HepG2 (cell line): Measurements from ENCODE around the gene FKBP10. TPM values are rescaled to one million over a fixed set of nuclear protein-coding genes. Genes with fewer than 3 reads are reported as not detected.
A peak's percentile ranks its signal among the peaks of the same experiment; 100 is the strongest.

ENCODE experiments used
- AKAP8 ChIP-seq: sonication (generic); formaldehyde crosslinking; IDR thresholded peaks from 2 replicates; pipeline ENCODE4 v1.5.1; 2020; ENCODE audit warnings: mild to moderate bottlenecking, missing genetic modification reagents
- IRF2 ChIP-seq: IDR thresholded peaks from 2 replicates; pipeline ENCODE4 v1.6.1; 2018; ENCODE audit warnings: missing genetic modification reagents, missing compliant biosample characterization
- MAZ ChIP-seq, 2 experiments: sonication (generic) in 1 of 2; formaldehyde crosslinking in 1 of 2; IDR thresholded peaks; 2 replicates each; pipeline versions ENCODE4 v1.5.0 to v1.6.1; 2012 to 2020; ENCODE audit warnings: low read depth in 2 of 2, mild to moderate bottlenecking in 2 of 2, borderline replicate concordance in 1 of 2, improper control_type of control experiment in 1 of 2, low read length in 1 of 2, missing genetic modification reagents in 1 of 2, moderate library complexity in 1 of 2
- NR2F1 ChIP-seq, 2 experiments: fragments of 450-650 bp in 1 of 2; formaldehyde crosslinking in 1 of 2; IDR thresholded peaks; 2 replicates each; pipeline versions ENCODE4 v1.5.0 to v1.6.1; 2016 to 2020; ENCODE audit warnings: mild to moderate bottlenecking in 1 of 2, missing compliant biosample characterization in 1 of 2, missing genetic modification reagents in 1 of 2, moderate library complexity in 1 of 2
- PAF1 ChIP-seq: IDR thresholded peaks from 2 replicates; pipeline ENCODE4 v1.6.1; 2016; ENCODE audit warnings: missing genetic modification reagents, missing compliant biosample characterization
- ZFYVE20 ChIP-seq: sonication (generic); formaldehyde crosslinking; IDR thresholded peaks from 2 replicates; pipeline ENCODE4 v1.8.0; 2023; ENCODE audit warnings: low read depth, mild to moderate bottlenecking, moderate library complexity, missing genetic modification reagents, borderline replicate concordance
- ZNF225 ChIP-seq: sonication (generic); formaldehyde crosslinking; IDR thresholded peaks from 2 replicates; pipeline ENCODE4 v1.4.0; 2020; ENCODE audit warnings: mild to moderate bottlenecking, missing genetic modification reagents
- ZNF232 ChIP-seq: sonication (generic); formaldehyde crosslinking; IDR thresholded peaks from 2 replicates; pipeline ENCODE4 v1.4.0; 2020; ENCODE audit warnings: missing genetic modification reagents, borderline replicate concordance
- ZNF616 ChIP-seq: sonication (generic); formaldehyde crosslinking; IDR thresholded peaks from 2 replicates; pipeline ENCODE4 v1.5.0; 2020; ENCODE audit warnings: low read depth, mild to moderate bottlenecking, missing genetic modification reagents
- polyA plus RNA-seq, 8 experiments: library from polyadenylated mRNA; depleted of rRNA in 3 of 8; stranded (reverse) in 7 of 8; unstranded in 1 of 8; fragments of >200 nt; fragmentation: Illumina TruSeq in 4 of 8; extraction: Trizol in 4 of 8; gene quantifications; 2 replicates each; pipeline versions ENCODE4 v1.2.1 to v1.2.3, GENCODE V29; 2011 to 2016; ENCODE audit warnings: low read depth in 4 of 8, missing spikeins in 1 of 8, mixed read lengths in 1 of 8; ENCODE audit not compliant: insufficient read depth in 1 of 8
- total RNA-seq, 5 experiments: library from RNA; depleted of rRNA; stranded (reverse); fragments of >200 nt; fragmentation: Illumina TruSeq; extraction: Trizol; gene quantifications; 2 replicates each; pipeline ENCODE4 v1.2.3, GENCODE V29; 2016; ENCODE audit warnings: low read depth in 1 of 5
- TF ChIP-seq, protein P1 (sequence below): IDR thresholded peaks from 2 replicates; pipeline ENCODE4 v1.6.1; 2016; ENCODE audit warnings: low read depth
- TF ChIP-seq, protein P2 (sequence below): sonication (generic); formaldehyde crosslinking; IDR thresholded peaks from 2 replicates; pipeline ENCODE4 v1.4.0; 2020; ENCODE audit warnings: missing genetic modification reagents
- TF ChIP-seq, protein P3 (sequence below): sonication (generic); formaldehyde crosslinking; IDR thresholded peaks from 2 replicates; pipeline ENCODE4 v1.4.0; 2020; ENCODE audit warnings: low read depth, missing genetic modification reagents
- TF ChIP-seq, protein P4 (sequence below): sonication (generic); formaldehyde crosslinking; IDR thresholded peaks from 2 replicates; pipeline ENCODE4 v1.4.0; 2020; ENCODE audit warnings: missing genetic modification reagents

Gene FKBP10
- total and polyA plus RNA-seq, 2 of the 13 experiments (the other 11 are each of a cell fraction or from before 2014, with no cell fraction given), result 149 to 573 TPM

DNA sequence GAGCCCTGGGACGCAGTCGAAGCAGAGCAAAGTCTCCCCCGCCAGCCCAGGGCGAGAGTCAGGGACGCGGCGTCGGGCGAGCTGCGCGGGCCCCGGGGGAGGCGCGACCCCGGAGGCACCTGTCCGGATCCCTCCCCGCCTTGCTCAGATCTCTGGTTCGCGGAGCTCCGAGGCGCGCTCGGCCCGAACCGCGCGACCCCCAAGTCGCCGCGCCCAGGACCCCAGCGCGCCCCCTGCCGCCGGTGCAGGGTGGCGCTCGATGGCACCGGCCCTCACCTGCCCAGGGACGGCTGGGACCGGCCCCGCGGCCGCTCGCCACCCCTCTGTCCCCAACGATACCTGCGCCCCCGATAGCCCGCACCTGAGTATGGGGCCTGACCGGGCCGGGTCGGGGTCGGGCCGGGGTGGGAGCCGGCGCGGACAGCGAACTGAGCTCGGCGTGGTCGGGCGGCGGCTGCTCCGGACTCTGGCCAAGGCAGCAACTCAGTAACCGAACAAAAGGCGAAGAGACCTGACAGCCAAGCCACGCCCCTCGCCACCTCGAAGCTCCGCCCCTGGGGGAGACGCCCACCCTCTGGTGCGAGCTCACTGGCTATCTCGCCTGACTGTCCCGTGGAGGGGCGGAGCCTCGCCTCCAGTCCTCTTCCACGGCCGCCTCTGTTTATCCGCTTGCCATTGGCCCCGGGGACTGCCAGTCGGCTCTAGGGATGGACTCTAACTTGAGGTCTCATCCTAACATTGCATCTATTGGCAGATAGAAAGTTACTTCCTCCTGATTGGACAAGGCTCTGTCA lies 26.4 kb upstream of the FKBP10 start, which contains the start of gene JUP (continued):
- TF ChIP-seq AKAP8 (CRISPR knock-in tag) (peak; percentile 68; the same call in 1 of the 2 replicates), PAF1 (CRISPR knock-in tag) (no peak), IRF2 (peak; percentile 27; the same call in 1 of the 2 replicates), ZFYVE20 (CRISPR knock-in tag) (peak; percentile 79; the same call in 1 of the 2 replicates), NR2F1 (CRISPR knock-in tag; IDR thresholded peaks at IDR 0.05) (0 out of 4 replicates have a peak, but pooled peaks of 1 of the 2 experiments have one; percentile 28), ZNF225 (CRISPR knock-in tag) (no peak), MAZ (IDR thresholded peaks at IDR 0.05; ENCODE audit: borderline replicate concordance, low read depth, low read length) (peak; percentile 27; the same call in 1 of the 2 replicates), MAZ (CRISPR knock-in tag; IDR thresholded peaks at IDR 0.05; ENCODE audit: low read depth) (peak; percentile 86; the same call in 1 of the 2 replicates), ZNF232 (peak; percentile 62; the same call in 1 of the 2 replicates), ZNF616 (CRISPR knock-in tag) (no peak)
- TF ChIP-seq, protein P1, sequence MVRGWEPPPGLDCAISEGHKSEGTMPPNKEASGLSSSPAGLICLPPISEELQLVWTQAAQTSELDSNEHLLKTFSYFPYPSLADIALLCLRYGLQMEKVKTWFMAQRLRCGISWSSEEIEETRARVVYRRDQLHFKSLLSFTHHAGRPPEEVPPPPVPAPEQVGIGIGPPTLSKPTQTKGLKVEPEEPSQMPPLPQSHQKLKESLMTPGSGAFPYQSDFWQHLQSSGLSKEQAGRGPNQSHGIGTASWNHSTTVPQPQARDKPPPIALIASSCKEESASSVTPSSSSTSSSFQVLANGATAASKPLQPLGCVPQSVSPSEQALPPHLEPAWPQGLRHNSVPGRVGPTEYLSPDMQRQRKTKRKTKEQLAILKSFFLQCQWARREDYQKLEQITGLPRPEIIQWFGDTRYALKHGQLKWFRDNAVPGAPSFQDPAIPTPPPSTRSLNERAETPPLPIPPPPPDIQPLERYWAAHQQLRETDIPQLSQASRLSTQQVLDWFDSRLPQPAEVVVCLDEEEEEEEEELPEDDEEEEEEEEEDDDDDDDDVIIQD (CRISPR knock-in tag), result peak; percentile 23; the same call in 1 of the 2 replicates
- TF ChIP-seq, protein P2, sequence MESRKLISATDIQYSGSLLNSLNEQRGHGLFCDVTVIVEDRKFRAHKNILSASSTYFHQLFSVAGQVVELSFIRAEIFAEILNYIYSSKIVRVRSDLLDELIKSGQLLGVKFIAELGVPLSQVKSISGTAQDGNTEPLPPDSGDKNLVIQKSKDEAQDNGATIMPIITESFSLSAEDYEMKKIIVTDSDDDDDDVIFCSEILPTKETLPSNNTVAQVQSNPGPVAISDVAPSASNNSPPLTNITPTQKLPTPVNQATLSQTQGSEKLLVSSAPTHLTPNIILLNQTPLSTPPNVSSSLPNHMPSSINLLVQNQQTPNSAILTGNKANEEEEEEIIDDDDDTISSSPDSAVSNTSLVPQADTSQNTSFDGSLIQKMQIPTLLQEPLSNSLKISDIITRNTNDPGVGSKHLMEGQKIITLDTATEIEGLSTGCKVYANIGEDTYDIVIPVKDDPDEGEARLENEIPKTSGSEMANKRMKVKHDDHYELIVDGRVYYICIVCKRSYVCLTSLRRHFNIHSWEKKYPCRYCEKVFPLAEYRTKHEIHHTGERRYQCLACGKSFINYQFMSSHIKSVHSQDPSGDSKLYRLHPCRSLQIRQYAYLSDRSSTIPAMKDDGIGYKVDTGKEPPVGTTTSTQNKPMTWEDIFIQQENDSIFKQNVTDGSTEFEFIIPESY (CRISPR knock-in tag), result no peak
- TF ChIP-seq, protein P3, sequence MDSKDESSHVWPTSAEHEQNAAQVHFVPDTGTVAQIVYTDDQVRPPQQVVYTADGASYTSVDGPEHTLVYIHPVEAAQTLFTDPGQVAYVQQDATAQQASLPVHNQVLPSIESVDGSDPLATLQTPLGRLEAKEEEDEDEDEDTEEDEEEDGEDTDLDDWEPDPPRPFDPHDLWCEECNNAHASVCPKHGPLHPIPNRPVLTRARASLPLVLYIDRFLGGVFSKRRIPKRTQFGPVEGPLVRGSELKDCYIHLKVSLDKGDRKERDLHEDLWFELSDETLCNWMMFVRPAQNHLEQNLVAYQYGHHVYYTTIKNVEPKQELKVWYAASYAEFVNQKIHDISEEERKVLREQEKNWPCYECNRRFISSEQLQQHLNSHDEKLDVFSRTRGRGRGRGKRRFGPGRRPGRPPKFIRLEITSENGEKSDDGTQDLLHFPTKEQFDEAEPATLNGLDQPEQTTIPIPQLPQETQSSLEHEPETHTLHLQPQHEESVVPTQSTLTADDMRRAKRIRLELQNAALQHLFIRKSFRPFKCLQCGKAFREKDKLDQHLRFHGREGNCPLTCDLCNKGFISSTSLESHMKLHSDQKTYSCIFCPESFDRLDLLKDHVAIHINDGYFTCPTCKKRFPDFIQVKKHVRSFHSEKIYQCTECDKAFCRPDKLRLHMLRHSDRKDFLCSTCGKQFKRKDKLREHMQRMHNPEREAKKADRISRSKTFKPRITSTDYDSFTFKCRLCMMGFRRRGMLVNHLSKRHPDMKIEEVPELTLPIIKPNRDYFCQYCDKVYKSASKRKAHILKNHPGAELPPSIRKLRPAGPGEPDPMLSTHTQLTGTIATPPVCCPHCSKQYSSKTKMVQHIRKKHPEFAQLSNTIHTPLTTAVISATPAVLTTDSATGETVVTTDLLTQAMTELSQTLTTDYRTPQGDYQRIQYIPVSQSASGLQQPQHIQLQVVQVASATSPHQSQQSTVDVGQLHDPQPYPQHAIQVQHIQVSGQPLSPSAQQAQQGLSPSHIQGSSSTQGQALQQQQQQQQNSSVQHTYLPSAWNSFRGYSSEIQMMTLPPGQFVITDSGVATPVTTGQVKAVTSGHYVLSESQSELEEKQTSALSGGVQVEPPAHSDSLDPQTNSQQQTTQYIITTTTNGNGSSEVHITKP (CRISPR knock-in tag), result no peak
- TF ChIP-seq, protein P4, sequence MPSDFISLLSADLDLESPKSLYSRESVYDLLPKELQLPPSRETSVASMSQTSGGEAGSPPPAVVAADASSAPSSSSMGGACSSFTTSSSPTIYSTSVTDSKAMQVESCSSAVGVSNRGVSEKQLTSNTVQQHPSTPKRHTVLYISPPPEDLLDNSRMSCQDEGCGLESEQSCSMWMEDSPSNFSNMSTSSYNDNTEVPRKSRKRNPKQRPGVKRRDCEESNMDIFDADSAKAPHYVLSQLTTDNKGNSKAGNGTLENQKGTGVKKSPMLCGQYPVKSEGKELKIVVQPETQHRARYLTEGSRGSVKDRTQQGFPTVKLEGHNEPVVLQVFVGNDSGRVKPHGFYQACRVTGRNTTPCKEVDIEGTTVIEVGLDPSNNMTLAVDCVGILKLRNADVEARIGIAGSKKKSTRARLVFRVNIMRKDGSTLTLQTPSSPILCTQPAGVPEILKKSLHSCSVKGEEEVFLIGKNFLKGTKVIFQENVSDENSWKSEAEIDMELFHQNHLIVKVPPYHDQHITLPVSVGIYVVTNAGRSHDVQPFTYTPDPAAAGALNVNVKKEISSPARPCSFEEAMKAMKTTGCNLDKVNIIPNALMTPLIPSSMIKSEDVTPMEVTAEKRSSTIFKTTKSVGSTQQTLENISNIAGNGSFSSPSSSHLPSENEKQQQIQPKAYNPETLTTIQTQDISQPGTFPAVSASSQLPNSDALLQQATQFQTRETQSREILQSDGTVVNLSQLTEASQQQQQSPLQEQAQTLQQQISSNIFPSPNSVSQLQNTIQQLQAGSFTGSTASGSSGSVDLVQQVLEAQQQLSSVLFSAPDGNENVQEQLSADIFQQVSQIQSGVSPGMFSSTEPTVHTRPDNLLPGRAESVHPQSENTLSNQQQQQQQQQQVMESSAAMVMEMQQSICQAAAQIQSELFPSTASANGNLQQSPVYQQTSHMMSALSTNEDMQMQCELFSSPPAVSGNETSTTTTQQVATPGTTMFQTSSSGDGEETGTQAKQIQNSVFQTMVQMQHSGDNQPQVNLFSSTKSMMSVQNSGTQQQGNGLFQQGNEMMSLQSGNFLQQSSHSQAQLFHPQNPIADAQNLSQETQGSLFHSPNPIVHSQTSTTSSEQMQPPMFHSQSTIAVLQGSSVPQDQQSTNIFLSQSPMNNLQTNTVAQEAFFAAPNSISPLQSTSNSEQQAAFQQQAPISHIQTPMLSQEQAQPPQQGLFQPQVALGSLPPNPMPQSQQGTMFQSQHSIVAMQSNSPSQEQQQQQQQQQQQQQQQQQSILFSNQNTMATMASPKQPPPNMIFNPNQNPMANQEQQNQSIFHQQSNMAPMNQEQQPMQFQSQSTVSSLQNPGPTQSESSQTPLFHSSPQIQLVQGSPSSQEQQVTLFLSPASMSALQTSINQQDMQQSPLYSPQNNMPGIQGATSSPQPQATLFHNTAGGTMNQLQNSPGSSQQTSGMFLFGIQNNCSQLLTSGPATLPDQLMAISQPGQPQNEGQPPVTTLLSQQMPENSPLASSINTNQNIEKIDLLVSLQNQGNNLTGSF (CRISPR knock-in tag), result no peak
